ENCODE data around the gene MDGA2.
"Not testable (repeated sequence)": the region's sequence is repeated elsewhere in the genome, so short reads cannot be mapped to it uniquely, and the experiment has no call there.

DNA sequence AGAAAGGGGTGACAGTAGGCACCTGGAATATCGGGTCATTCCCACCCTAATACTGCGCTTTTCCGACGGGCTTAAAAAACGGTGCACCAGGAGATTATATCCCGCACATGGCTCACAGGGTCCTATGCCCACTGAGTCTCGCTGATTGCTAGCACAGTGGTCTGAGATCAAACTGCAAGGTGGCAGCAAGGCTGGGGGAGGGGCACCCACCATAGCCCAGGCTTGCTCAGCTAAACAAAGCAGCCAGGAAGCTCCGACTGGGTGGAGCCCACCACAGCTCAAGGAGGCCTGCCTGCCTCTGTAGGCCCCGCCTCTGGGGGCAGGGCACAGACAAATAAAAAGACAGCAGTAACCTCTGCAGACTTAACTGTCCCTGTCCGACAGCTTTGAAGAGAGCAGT, 503.5 kb downstream of the MDGA2 start:
- TF ChIP-seq, protein P1, sequence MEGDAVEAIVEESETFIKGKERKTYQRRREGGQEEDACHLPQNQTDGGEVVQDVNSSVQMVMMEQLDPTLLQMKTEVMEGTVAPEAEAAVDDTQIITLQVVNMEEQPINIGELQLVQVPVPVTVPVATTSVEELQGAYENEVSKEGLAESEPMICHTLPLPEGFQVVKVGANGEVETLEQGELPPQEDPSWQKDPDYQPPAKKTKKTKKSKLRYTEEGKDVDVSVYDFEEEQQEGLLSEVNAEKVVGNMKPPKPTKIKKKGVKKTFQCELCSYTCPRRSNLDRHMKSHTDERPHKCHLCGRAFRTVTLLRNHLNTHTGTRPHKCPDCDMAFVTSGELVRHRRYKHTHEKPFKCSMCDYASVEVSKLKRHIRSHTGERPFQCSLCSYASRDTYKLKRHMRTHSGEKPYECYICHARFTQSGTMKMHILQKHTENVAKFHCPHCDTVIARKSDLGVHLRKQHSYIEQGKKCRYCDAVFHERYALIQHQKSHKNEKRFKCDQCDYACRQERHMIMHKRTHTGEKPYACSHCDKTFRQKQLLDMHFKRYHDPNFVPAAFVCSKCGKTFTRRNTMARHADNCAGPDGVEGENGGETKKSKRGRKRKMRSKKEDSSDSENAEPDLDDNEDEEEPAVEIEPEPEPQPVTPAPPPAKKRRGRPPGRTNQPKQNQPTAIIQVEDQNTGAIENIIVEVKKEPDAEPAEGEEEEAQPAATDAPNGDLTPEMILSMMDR (conservative IDR thresholded peaks at IDR 0.05), result not testable (repeated sequence)
- TF ChIP-seq ZFX (IDR thresholded peaks at IDR 0.05), result not testable (repeated sequence)

Measured in C4-2B (cell line).